Fibroblast of skin of left quadriceps (primary cell): Measurements from ENCODE around the gene DSG1.
"Not testable (repeated sequence)": the region's sequence is repeated elsewhere in the genome, so short reads cannot be mapped to it uniquely, and the experiment has no call there.

Experiments used
- DNase-seq, 2 experiments: peaks; one replicate each; pipeline ENCODE4 v3.0.0-alpha.2; 2013; ENCODE audit warnings: low read depth in 2 of 2

Gene DSG1

GRCh38 chr18:31317860-31318259, at the start of gene DSG1:
Gene DSG1, plus strand, starts transcription at chr18:31318160. Its CDS starts 141 bp downstream, at chr18:31318301.
- no peak for DNase-seq

- no peak for DNase-seq
Measured at GRCh38 chr18:31268985-31269406, 49.0 kb upstream of the DSG1 start.

GRCh38 chr18:31269566-31269965, 48.4 kb upstream of the DSG1 start:
- no peak for DNase-seq

GRCh38 chr18:31270578-31270977, 47.4 kb upstream of the DSG1 start:
- DNase-seq: no peak

- no peak for DNase-seq
Measured at GRCh38 chr18:31273812-31274527, 44.0 kb upstream of the DSG1 start.

- DNase-seq: no peak
Measured at GRCh38 chr18:31274931-31275330, 43.0 kb upstream of the DSG1 start.

GRCh38 chr18:31275722-31276463, 42.1 kb upstream of the DSG1 start:
- no peak for DNase-seq

- DNase-seq: no peak
Measured at GRCh38 chr18:31278609-31279071, 39.3 kb upstream of the DSG1 start.

GRCh38 chr18:31280502-31280901, 37.5 kb upstream of the DSG1 start:
- DNase-seq: no peak

GRCh38 chr18:31281437-31281836, 36.5 kb upstream of the DSG1 start:
- no peak for DNase-seq

- DNase-seq: not testable (repeated sequence)
Measured at GRCh38 chr18:31289446-31289845, 28.5 kb upstream of the DSG1 start.

GRCh38 chr18:31291688-31292087, 26.3 kb upstream of the DSG1 start:
- no peak for DNase-seq

- no peak for DNase-seq
Measured at GRCh38 chr18:31294199-31294747, 23.7 kb upstream of the DSG1 start.

- DNase-seq: no peak
Measured at GRCh38 chr18:31297248-31297647, 20.7 kb upstream of the DSG1 start.

- no peak for DNase-seq
Measured at GRCh38 chr18:31301201-31301655, 16.7 kb upstream of the DSG1 start.

- no peak for DNase-seq
Measured at GRCh38 chr18:31302991-31303390, 15.0 kb upstream of the DSG1 start.

- DNase-seq: no peak
Measured at GRCh38 chr18:31303771-31304170, 14.2 kb upstream of the DSG1 start.

- DNase-seq: no peak
Measured at GRCh38 chr18:31309115-31309514, 8.8 kb upstream of the DSG1 start.

GRCh38 chr18:31316974-31317373, 986 bp upstream of the DSG1 start:
- DNase-seq: no peak

- DNase-seq: no peak
Measured at GRCh38 chr18:31321719-31322118, 3.8 kb downstream of the DSG1 start.

GRCh38 chr18:31325051-31325450, 7.1 kb downstream of the DSG1 start:
- DNase-seq: peak; percentile 47 to 52

- DNase-seq: no peak
Measured at GRCh38 chr18:31329787-31330438, 12.0 kb downstream of the DSG1 start.
